GM12878 (cell line): ENCODE data around the gene MAP2K4. TPM values are rescaled to one million over a fixed set of nuclear protein-coding genes. Genes with fewer than 3 reads are reported as not detected.
A peak's percentile ranks its signal among the peaks of the same experiment; 100 is the strongest.

Experiments used
- KDM1A ChIP-seq: fragments of 200-600 bp; sonication (generic); IDR thresholded peaks from 2 replicates; pipeline ENCODE4 v1.6.1; 2016; ENCODE audit warnings: borderline replicate concordance
- microRNA counts: library from miRNA; unstranded; fragments of <30 nt; microRNA quantifications from one replicate; lab custom pipeline; 2016
- microRNA-seq: library from miRNA; unstranded; fragments of <30 nt; microRNA quantifications from one replicate; pipeline ENCODE4, GENCODE V29; 2018
- polyA plus RNA-seq, 11 experiments: library from polyadenylated mRNA; depleted of rRNA in 4 of 11; unstranded in 6 of 11; stranded (reverse) in 5 of 11; fragments of >200 nt; fragmentation: Nextera tagmentation in 4 of 11; fragmentation: Illumina TruSeq in 1 of 11; extraction: Ambion mirVana in 4 of 11; extraction: Trizol in 1 of 11; gene quantifications; 1 replicate in 1 of 11; 2 replicates in 10 of 11; pipeline versions ENCODE4 v1.2.1 to v1.2.3, GENCODE V29; 2011 to 2016; ENCODE audit warnings: inconsistent platforms in 2 of 11, missing spikeins in 2 of 11, low read depth in 1 of 11
- small RNA-seq: library from RNA; depleted of rRNA; stranded (forward); fragments of <200 nt; gene quantifications from one replicate; pipeline ENCODE3, GENCODE V24; 2014
- total RNA-seq, 4 experiments: library from RNA; depleted of rRNA in 3 of 4; stranded (reverse); fragments of >200 nt in 3 of 4; fragmentation: Illumina TruSeq in 1 of 4; extraction: Trizol in 1 of 4; gene quantifications; 2 replicates each; pipeline versions ENCODE4 v1.2.1 to v1.2.3, GENCODE V29; 2013 to 2021

MAP2K4 gene
- total and polyA plus RNA-seq, 10 of the 15 experiments (the other 5 are each of a cell fraction or from before 2014, with no cell fraction given) = 5.4 to 34.1 (median 25.5) TPM

GRCh38 chr17:12193144-12193735, 172.6 kb downstream of the MAP2K4 start (continued):
- TF ChIP-seq KDM1A = no peak
- TF ChIP-seq, all 136 proteins: peak for 0

MicroRNA genes within 50 kb of the gene (microRNA counts, 767-probe panel; counts per million panel counts)
- 1,125 counts per million, percentile 35 among the panel's probes with 10 or more counts for microRNA hsa-miR-744-5p (lab: Ali Mortazavi, UCI)

Small RNAs within 50 kb of the gene (microRNA-seq; reads per million reads assigned to microRNA genes)
- 1,569 reads per million, percentile 91 among the genes with 10 or more reads in this experiment for gene MIR744

Small RNAs within 50 kb of the gene (small RNA-seq; reads per million reads assigned to genes)
- gene MIR744 = 402 reads per million, percentile 99 among the genes with 10 or more reads in this experiment
- not detected for gene RNU11-2P

Other genes with a start within 250 kb of the MAP2K4 start
- gene ZNF18, start 23.4 kb upstream of the MAP2K4 start, total RNA-seq (2014; rRNA removed) = 9.8 TPM in 2 replicates
- gene ZNF18, start 23.4 kb upstream of the MAP2K4 start, total RNA-seq (2014; rRNA removed; fragmentation: Illumina TruSeq; extraction: Trizol) = 9.6 and 10.3 TPM in 2 replicates
- 7.2 and 8.7 TPM in 2 replicates for gene ZNF18, start 23.4 kb upstream of the MAP2K4 start, total RNA-seq (2021)
- gene ZNF18, start 23.4 kb upstream of the MAP2K4 start, polyA plus RNA-seq (2011; rRNA removed) = 10.2 and 12.9 TPM in 2 replicates
- gene ZNF18, start 23.4 kb upstream of the MAP2K4 start, polyA plus RNA-seq (2014; fragmentation: Illumina TruSeq; extraction: Trizol) = 9.6 and 9.8 TPM in 2 replicates
- gene ZNF18, start 23.4 kb upstream of the MAP2K4 start, polyA plus RNA-seq (2014; fragmentation: Nextera tagmentation; extraction: Ambion mirVana) = 1 to 10 TPM; 4.6 to 6.0 TPM
- 6.6 and 7.4 TPM in 2 replicates for gene ZNF18, start 23.4 kb upstream of the MAP2K4 start, polyA plus RNA-seq (2014; rRNA removed)
- gene ZNF18, start 23.4 kb upstream of the MAP2K4 start, polyA plus RNA-seq (2016; fragmentation: Nextera tagmentation; extraction: Ambion mirVana) = 1 to 10 TPM; 5.9 to 9.5 TPM